MCF 10A (cell line): ENCODE results near the gene IL12A. TPM values are rescaled to one million over a fixed set of nuclear protein-coding genes. Genes with fewer than 3 reads are reported as not detected.

Experiments used
- Bru-seq: library from RNA; stranded (reverse); fragments of 400-500 nt; gene quantifications from one replicate; lab custom pipeline; 2021; lab: Mats Ljungman, UMichigan
- BruChase-seq, 2 experiments: library from RNA; stranded (reverse); fragments of 400-500 nt; gene quantifications; one replicate each; lab custom pipeline; 2021; lab: Mats Ljungman, UMichigan
- BruUV-seq: library from RNA; stranded (reverse); fragments of 400-500 nt; replicated peaks from 2 replicates; lab custom pipeline; 2021; lab: Mats Ljungman, UMichigan
- CTCF ChIA-PET: fragments of 300-600 bp; sonication (Branson Sonifier 250); formaldehyde crosslinking; extraction: SDS; loops from one replicate; lab custom pipeline; 2021; ENCODE audit warnings: antibody characterized with exemption, inconsistent platforms; lab: Yijun Ruan, JAX
- POLR2A ChIA-PET: fragments of 300-600, 350-650 bp; sonication (Branson Sonifier 250); formaldehyde crosslinking; extraction: SDS; loops from one replicate; lab custom pipeline; 2020; ENCODE audit warnings: antibody characterized with exemption, inconsistent platforms; lab: Yijun Ruan, JAX
- DNase-seq: peaks from one replicate; pipeline ENCODE4 v3.0.0-alpha.2; 2018; ENCODE audit not compliant: unreplicated experiment
- H3K27ac Mint-ChIP-seq: one replicate; pipeline ENCODE4 v1.8.0; 2022; ENCODE audit warnings: mild to moderate bottlenecking, low read depth, mixed read lengths; ENCODE audit not compliant: unreplicated experiment
- H3K27me3 Mint-ChIP-seq: one replicate; pipeline ENCODE4 v1.8.0; 2022; ENCODE audit warnings: mixed read lengths; ENCODE audit not compliant: insufficient read depth, unreplicated experiment
- H3K36me3 Mint-ChIP-seq: one replicate; pipeline ENCODE4 v1.8.0; 2022; ENCODE audit warnings: mild to moderate bottlenecking, moderate library complexity, mixed read lengths; ENCODE audit not compliant: insufficient read depth, unreplicated experiment
- H3K4me1 Mint-ChIP-seq: one replicate; pipeline ENCODE4 v1.8.0; 2022; ENCODE audit warnings: mixed read lengths; ENCODE audit not compliant: insufficient read depth, unreplicated experiment
- H3K4me3 Mint-ChIP-seq: one replicate; pipeline ENCODE4 v1.8.0; 2022; ENCODE audit warnings: mild to moderate bottlenecking, moderate library complexity, mixed read lengths; ENCODE audit not compliant: unreplicated experiment
- H3K9me3 Mint-ChIP-seq: one replicate; pipeline ENCODE4 v1.8.0; 2022; ENCODE audit warnings: mixed read lengths; ENCODE audit not compliant: unreplicated experiment
- intact Hi-C: fragments of 100-400 bp; cut with micrococcal nuclease; formaldehyde crosslinking; loops from 2 replicates; pipeline ENCODE4 v1.14.1; 2022
- long read RNA-seq: library from polyadenylated mRNA; stranded (forward); transcript quantifications from one replicate; pipeline ENCODE4 v2.0.0, GENCODE V29; 2022
- total RNA-seq: library from RNA; stranded (reverse); gene quantifications from 2 replicates; pipeline ENCODE4 v1.2.3, GENCODE V29; 2022
- TF ChIP-seq, protein P1 (sequence below): fragments of 200-600 bp; IDR thresholded peaks from one replicate; pipeline ENCODE4 v1.8.0; 2022; ENCODE audit warnings: antibody characterized with exemption, mild to moderate bottlenecking; ENCODE audit not compliant: unreplicated experiment

The IL12A gene
- 1.3 and 1.7 TPM in 2 replicates for total RNA-seq
- Bru-seq, nascent RNA, result percentile 49 among the genes with signal in this experiment
- BruChase-seq, experiment 1, labeled RNA remaining after a 6-hour chase, result percentile 30 among the genes with signal in this experiment
- BruChase-seq, experiment 2, labeled RNA remaining after a 2-hour chase, result percentile 31 among the genes with signal in this experiment
- long read RNA-seq, partial matches to known transcripts, result 0 of 3 reads
- long read RNA-seq, other reads (novel, unspliced or antisense), result 0 of 3 reads

DNA sequence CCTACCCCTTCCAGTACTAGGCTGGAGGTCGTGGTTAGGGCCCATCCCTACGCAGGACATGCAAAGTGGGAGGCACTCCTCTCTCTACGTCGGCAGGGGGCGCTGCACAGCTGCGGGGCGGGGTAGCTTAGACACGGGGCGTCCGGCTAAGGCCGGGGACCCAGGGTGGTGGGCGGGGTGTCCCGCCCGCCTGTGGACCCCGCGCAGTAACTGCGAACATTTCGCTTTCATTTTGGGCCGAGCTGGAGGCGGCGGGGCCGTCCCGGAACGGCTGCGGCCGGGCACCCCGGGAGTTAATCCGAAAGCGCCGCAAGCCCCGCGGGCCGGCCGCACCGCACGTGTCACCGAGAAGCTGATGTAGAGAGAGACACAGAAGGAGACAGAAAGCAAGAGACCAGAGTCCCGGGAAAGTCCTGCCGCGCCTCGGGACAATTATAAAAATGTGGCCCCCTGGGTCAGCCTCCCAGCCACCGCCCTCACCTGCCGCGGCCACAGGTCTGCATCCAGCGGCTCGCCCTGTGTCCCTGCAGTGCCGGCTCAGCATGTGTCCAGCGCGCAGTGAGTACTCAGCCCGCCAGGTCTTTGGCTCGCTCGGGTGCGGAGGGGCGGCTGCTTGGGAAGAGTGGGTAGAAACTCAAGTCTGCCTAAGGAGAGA is at the start of gene IL12A:
Gene IL12A (plus strand): TSS at position 219 of the 655 bp plus-strand sequence.
- ChIA-PET CTCF (interaction anchor here (0.6 to 12.6 kb wide), 52 partner anchors 10 to 729 kb away, joined by 3 to 215 read pairs (median 4); no protein-coding TSS in a partner anchor), POLR2A (interaction anchor here (0.6 to 1.0 kb wide), 2 partner anchors 13 to 18 kb away, joined by 3 to 4 read pairs; no protein-coding TSS in a partner anchor)
- no peaks in the 10 kb centered on the region for H3K27me3 Mint-ChIP-seq
- no peaks in the 10 kb centered on the region for H3K9me3 Mint-ChIP-seq
- TSS peak; percentile 31 for BruUV-seq
- peak within 1 kb of the TSS; percentile 75 for H3K4me3 Mint-ChIP-seq
- H3K27ac Mint-ChIP-seq, result peak within 1 kb of the TSS; percentile 18
- TF ChIP-seq, protein P1, sequence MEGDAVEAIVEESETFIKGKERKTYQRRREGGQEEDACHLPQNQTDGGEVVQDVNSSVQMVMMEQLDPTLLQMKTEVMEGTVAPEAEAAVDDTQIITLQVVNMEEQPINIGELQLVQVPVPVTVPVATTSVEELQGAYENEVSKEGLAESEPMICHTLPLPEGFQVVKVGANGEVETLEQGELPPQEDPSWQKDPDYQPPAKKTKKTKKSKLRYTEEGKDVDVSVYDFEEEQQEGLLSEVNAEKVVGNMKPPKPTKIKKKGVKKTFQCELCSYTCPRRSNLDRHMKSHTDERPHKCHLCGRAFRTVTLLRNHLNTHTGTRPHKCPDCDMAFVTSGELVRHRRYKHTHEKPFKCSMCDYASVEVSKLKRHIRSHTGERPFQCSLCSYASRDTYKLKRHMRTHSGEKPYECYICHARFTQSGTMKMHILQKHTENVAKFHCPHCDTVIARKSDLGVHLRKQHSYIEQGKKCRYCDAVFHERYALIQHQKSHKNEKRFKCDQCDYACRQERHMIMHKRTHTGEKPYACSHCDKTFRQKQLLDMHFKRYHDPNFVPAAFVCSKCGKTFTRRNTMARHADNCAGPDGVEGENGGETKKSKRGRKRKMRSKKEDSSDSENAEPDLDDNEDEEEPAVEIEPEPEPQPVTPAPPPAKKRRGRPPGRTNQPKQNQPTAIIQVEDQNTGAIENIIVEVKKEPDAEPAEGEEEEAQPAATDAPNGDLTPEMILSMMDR, result peak; percentile 92
- intact Hi-C loops, result loop anchor here (5.0 kb wide), 2 partner anchors 106 to 161 kb away; no protein-coding TSS in a partner anchor
- peaks cover 27% of the 10 kb centered on the region for H3K4me1 Mint-ChIP-seq
- peak; percentile 78 for DNase-seq
- no peaks in the 10 kb centered on the region for H3K36me3 Mint-ChIP-seq

DNA sequence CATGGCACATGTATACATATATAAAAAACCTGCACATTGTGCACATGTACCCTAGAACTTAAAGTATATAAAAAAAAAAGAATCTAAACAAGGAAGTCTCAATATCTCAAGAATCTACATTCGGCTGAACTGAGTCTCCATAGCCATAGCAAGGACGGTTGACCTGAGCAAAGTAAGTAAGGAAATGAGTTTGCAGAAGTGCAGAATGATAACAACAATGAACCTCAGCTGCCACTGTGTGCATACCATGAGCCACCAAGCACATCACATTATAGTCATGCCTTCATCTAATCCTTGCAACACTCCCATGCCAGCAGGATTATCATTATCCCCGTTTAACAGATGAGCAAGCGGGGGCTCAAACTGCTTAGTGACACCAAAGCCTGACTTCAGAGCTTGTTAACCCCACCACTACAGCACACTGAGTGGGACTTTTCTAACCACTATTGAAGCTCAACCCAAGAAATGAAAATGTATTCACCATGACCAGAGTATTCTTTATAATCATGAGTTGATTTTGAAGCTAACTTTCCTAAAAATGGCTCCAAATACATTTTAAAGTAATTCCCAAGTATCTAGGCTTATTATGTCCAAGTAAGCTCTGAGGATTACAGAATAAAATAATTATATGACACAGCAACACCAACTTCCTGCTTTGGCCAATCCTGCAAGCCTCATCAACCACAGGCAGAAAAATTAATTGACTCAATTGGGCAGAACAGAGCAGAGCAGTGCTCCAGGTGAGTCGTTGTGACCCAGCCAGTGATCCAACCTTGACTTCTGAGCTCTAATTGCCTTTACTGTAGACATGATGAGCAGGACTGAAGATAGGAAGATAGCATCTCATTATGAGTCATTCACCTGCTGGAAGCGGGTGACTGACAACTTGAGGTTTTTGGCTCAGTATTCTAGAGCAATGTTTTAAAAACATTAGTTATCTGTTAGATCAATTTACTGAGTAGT is 47.3 kb upstream of the IL12A start:
- peak overlapping the region; percentile 10 for H3K27ac Mint-ChIP-seq
- POLR2A ChIA-PET, result interaction anchor here (0.6 to 1.0 kb wide), 4 partner anchors 11 to 331 kb away, joined by 3 read pairs; no protein-coding TSS in a partner anchor
- H3K36me3 Mint-ChIP-seq, result no peaks in the 10 kb centered on the region
- H3K4me3 Mint-ChIP-seq, result no peak overlapping the region
- CTCF ChIA-PET, result interaction anchor here (0.7 to 1.2 kb wide), 5 partner anchors 12 to 611 kb away, joined by 3 to 7 read pairs (median 3); no protein-coding TSS in a partner anchor
- TF ChIP-seq, protein P1, result no peak
- no TSS peak for BruUV-seq
- no peaks in the 10 kb centered on the region for H3K9me3 Mint-ChIP-seq
- H3K4me1 Mint-ChIP-seq, result peaks cover 21% of the 10 kb centered on the region
- peak; percentile 20 for DNase-seq
- intact Hi-C loops, result no loop called here
- H3K27me3 Mint-ChIP-seq, result no peaks in the 10 kb centered on the region

DNA sequence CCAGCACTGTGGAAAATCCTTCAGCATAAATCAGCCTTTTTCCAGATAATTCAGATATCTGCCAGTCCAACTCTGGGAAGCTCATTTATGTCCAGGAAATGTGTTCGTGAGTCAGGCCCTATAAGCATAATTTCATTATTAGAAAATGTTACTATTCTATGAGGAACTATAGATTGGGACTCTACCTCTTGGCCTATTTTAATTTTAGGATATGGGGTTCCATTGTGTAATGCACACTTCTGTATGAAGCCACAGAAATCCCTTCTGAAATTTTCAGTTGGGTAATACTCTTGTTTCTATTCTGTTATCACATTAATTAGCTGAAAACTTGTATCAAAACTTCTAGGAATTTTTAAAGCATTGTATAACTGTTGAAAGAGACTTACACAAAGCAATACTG is 43.9 kb upstream of the IL12A start:
- Mint-ChIP-seq H3K4me3 (no peak overlapping the region), H3K27ac (no peak overlapping the region), H3K4me1 (peaks cover 7% of the 10 kb centered on the region), H3K36me3 (no peaks in the 10 kb centered on the region), H3K27me3 (no peaks in the 10 kb centered on the region), H3K9me3 (no peaks in the 10 kb centered on the region)
- TF ChIP-seq, protein P1, result no peak
- intact Hi-C loops, result no loop called here
- DNase-seq, result no peak
- CTCF ChIA-PET, result interaction anchor here (0.7 to 2.7 kb wide), 5 partner anchors 44 to 1218 kb away, joined by 3 to 9 read pairs (median 3); partner anchors contain the start of gene IL12A
- no TSS peak for BruUV-seq
- POLR2A ChIA-PET, result no interaction called here
